ENCODE results near the gene PATE3. TPM values are rescaled to one million over a fixed set of nuclear protein-coding genes. Genes with fewer than 3 reads are reported as not detected.

PATE3 gene
- total and polyA plus RNA-seq, 2 of the 8 experiments (the other 6 are each of a cell fraction or from before 2014, with no cell fraction given): not detected

DNA sequence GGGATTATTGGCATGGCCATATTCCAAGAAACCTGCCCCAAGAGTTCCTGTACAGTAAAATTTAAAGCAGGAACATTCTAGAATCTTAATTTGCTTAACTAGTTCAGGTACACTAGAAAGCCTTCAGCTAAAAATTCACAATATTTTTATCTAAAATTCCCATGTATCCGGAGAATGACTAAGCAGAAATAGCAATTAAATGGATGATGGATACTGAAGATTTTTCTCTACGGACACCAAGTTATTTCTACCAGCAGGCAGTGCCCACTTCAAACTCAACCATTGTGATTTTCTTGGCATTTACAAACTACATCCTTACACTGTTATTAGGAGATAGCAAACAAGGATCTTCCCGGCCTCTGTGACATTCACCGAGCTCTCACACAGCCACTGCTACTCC is 2.9 kb downstream of the PATE3 start:
- CTCF ChIA-PET (ENCODE audit: partially characterized antibody): no interaction called here
- FAIRE-seq: no peak

More for the DNA sequence above, 2.9 kb downstream of the PATE3 start:
- H2BK5ac ChIP-seq (ENCODE audit: low read depth, low read length): no peak overlapping the region
- H3K18ac ChIP-seq (ENCODE audit: extremely low read depth, low read length): no peak overlapping the region
- no peaks in the 10 kb centered on the region for H3K79me1 ChIP-seq (ENCODE audit: low read depth, low read length)
- no peak for TF ChIP-seq SIN3A (conservative IDR thresholded peaks at IDR 0.05 in 1 of 2, IDR thresholded peaks at IDR 0.05 in 1 of 2; ENCODE audit: low read depth in 1 of 2, low read length in 2 of 2)
- TF ChIP-seq SUZ12 (IDR thresholded peaks at IDR 0.05; ENCODE audit: low read length): no peak
- TF ChIP-seq RAD21 (IDR thresholded peaks at IDR 0.05 in 1 of 2, conservative IDR thresholded peaks at IDR 0.05 in 1 of 2; ENCODE audit: low read depth in 2 of 2, low read length in 2 of 2): no peak
- no peak for TF ChIP-seq SP1 (IDR thresholded peaks at IDR 0.05; ENCODE audit: low read depth, low read length)
- no peak for TF ChIP-seq KDM4A (IDR thresholded peaks at IDR 0.05; ENCODE audit: low read depth, low read length, severe bottlenecking)
- no peak for TF ChIP-seq NANOG (IDR thresholded peaks at IDR 0.05; ENCODE audit: insufficient read depth, low read depth, low read length, poor library complexity, severe bottlenecking)
- no peaks in the 10 kb centered on the region for H3K9me3 ChIP-seq (ENCODE audit: insufficient read depth in 2 of 2, low read depth in 1 of 2, low read length in 1 of 2)
- H3K9ac ChIP-seq (replicated peaks in 1 of 4; ENCODE audit: extremely low read depth in 1 of 4, low read depth in 3 of 4, low read length in 3 of 4): no peak overlapping the region
- H2BK15ac ChIP-seq (ENCODE audit: low read length): no peak overlapping the region
- H3K79me2 ChIP-seq (ENCODE audit: control insufficient read depth in 1 of 2, insufficient read depth in 2 of 2, low read length in 2 of 2): no peaks in the 10 kb centered on the region
- H3K4me1 ChIP-seq (replicated peaks in 1 of 4; ENCODE audit: control insufficient read depth in 3 of 4, insufficient read depth in 4 of 4, low read length in 3 of 4): no peaks in the 10 kb centered on the region
- H2BK120ac ChIP-seq (replicated peaks; ENCODE audit: low read depth, low read length): no peak overlapping the region
- no peak overlapping the region for H3K4me2 ChIP-seq (ENCODE audit: insufficient read depth in 1 of 2, low read depth in 2 of 2, low read length in 2 of 2)
- no peak overlapping the region for H2AK5ac ChIP-seq (ENCODE audit: low read depth, low read length)
- no peak overlapping the region for H3K4ac ChIP-seq (replicated peaks; ENCODE audit: insufficient read length, low read depth, low read length)
- H4K8ac ChIP-seq (ENCODE audit: extremely low read depth, insufficient read depth, low read length): no peak overlapping the region
- DNase-seq (ENCODE audit: low read depth in 1 of 2, low spot score in 2 of 2): no peak
- no peak overlapping the region for H3K4me3 ChIP-seq (ENCODE audit: extremely low read depth in 1 of 4, insufficient read depth in 2 of 4, low read depth in 3 of 4, low read length in 4 of 4)
- no peak overlapping the region for H4K91ac ChIP-seq (replicated peaks; ENCODE audit: insufficient read length, low read length)
- no peak overlapping the region for H2BK12ac ChIP-seq (ENCODE audit: low read depth, low read length)
- H3K23ac ChIP-seq (ENCODE audit: insufficient read length): no peak overlapping the region
- no peak overlapping the region for H3K27ac ChIP-seq (ENCODE audit: low read depth, low read length)
- H3K56ac ChIP-seq (replicated peaks; ENCODE audit: insufficient read length, low read depth, low read length): no peak overlapping the region
- no peaks in the 10 kb centered on the region for H3K36me3 ChIP-seq (ENCODE audit: control insufficient read depth in 2 of 4, insufficient read depth in 4 of 4, low read length in 3 of 4)
- no peak overlapping the region for H2AFZ ChIP-seq (ENCODE audit: low read length)
- WGBS, 2 experiments (ENCODE audit: extremely low coverage in 1 of 2, insufficient coverage in 1 of 2, insufficient read length in 1 of 2, insufficient replicate concordance in 2 of 2, low coverage in 1 of 2, low lambda C conversion rate in 2 of 2, missing lambda C conversion rate in 1 of 2): 96% methylated on average over 4 of the region's 4 CpGs; no CpG with 5 or more reads in 1 of the 2 experiments
- POLR2A ChIA-PET (ENCODE audit: partially characterized antibody): interaction anchor here (1.5 kb wide), 1 partner anchor 41 kb away, joined by 3 read pairs; no protein-coding TSS in a partner anchor
- H3K23me2 ChIP-seq (ENCODE audit: low read depth, low read length): no peaks in the 10 kb centered on the region
- H4K5ac ChIP-seq (ENCODE audit: insufficient read length, low read depth, low read length): no peak overlapping the region
- H3K27me3 ChIP-seq (replicated peaks in 1 of 4; ENCODE audit: control insufficient read depth in 3 of 4, extremely low read depth in 1 of 4, insufficient read depth in 3 of 4, low read length in 3 of 4): no peaks in the 10 kb centered on the region
- H2BK20ac ChIP-seq (ENCODE audit: low read length): no peak overlapping the region
- no peak overlapping the region for H3K14ac ChIP-seq (ENCODE audit: insufficient read length)
- no peaks in the 10 kb centered on the region for H4K20me1 ChIP-seq (replicated peaks in 1 of 2; ENCODE audit: control insufficient read depth in 1 of 2, insufficient read depth in 2 of 2, low read length in 2 of 2)
